ENCODE results near the gene PDGFRB. TPM values are rescaled to one million over a fixed set of nuclear protein-coding genes. Genes with fewer than 3 reads are reported as not detected.

Gene PDGFRB
- total RNA-seq, 1 donor from 2014 or later: 13.7 TPM

DNA sequence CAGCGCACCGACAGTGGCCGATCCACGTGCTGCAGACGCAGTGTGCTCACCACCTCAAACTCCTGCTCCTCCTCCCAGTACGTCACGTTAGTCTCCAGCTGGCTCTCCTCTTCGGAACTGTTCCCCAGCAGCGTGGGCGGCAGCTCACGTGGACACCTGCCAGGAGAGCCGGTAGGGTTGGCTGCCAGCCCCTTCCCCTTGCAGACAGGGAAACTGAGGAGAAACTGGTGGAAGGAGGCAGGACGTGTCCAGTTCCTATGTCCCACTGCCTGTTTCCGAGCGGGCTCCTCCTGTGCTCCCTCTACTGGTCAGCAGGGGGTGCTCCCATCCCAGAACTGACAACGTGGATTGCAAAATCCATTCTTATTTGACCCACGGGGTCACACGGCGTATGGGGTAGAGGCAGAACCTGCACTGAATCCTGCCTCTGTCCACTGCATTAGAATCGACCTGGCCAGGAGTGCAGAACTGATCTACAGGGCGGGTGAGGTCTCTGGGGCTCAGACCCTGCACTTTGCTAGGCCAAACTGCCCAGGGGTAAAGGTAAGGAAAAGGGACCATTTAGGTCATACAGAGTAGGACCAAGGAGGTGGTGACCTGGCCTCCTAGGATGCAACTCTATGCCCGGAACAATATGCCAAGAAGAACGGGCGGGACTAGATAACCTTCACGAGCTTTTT, 25.7 kb downstream of the PDGFRB start:
- peak; percentile 48 for DNase-seq

DNA sequence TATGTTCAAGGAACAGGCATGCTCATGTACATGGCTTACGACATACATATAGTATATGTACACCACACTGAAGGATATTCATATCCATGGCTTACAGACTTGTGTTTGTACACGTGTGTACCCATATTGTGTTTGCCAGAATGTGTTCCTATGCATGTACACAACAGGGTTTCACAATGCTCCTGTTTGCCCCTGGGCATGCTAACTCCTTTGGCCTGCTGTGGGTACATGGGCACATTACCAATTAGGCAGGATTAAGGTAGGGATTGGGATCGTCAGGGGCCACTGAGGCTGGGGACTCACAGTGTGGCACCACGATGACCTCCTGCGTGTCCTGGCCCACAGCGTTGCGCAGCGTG, 26.2 kb downstream of the PDGFRB start:
- no peak for DNase-seq

- no peak for DNase-seq
Observed at GRCh38 chr5:150126921-150127265, 28.8 kb downstream of the PDGFRB start.

GRCh38 chr5:150126199-150126920, 29.3 kb downstream of the PDGFRB start:
- no peak for DNase-seq

DNA sequence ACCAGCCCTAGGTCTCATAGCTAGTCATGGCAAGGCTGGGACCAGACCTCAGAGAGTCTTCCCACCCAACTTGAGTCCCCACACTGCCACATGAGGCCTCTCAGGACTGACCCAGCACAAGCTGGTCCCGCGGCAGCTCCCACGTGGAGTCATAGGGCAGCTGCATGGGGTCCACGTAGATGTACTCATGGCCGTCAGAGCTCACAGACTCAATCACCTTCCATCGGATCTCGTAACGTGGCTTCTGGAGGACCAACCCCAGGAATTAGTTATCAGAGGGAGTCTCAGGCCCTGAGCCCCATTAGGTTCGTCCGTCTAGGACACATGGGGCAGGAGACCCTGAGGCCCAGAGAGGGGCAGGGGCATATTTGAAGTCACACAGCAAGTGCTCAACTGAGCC, 30.3 kb downstream of the PDGFRB start:
- no peak for DNase-seq

DNA sequence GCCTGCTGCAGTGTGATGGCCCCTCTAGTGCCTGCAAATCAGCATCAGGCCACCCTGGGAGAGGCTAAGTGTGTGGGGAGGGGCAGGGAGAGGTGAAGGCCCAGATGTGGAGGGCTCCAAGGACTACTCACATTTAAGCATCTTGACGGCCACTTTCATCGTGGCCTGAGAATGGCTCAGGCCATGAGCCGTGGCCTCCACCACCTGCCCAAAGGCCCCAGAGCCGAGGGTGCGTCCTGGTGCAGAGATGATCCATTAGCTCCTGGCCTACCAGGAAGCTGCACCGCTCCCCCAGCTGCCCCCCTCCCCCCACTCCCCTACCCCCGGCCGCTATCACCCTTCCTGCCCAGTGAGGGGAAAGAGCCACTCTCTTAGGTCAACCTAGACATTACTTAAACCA, 31.0 kb downstream of the PDGFRB start:
- DNase-seq: no peak

DNA sequence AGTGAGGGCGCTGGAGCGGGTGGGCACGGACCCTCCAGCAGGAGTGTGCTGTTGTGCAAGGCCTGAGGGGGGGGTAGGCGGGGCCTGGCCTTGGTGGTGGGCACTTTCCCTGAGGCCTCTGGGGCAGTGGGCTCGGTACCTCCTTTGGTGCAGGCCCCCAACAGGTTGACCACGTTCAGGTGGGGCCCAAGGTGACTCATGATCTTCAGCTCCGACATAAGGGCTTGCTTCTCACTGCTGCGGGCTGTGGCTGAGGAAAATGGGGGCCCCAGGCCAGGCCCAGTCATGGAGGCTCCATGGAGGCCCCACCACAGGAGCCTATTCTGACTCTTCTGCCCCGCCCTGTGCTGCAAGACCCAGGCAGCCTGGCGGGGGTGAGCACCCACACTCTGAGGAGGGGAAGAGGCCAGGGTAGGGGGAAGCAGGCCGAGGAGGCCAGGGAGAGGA, 31.5 kb downstream of the PDGFRB start:
- no peak for DNase-seq

DNA sequence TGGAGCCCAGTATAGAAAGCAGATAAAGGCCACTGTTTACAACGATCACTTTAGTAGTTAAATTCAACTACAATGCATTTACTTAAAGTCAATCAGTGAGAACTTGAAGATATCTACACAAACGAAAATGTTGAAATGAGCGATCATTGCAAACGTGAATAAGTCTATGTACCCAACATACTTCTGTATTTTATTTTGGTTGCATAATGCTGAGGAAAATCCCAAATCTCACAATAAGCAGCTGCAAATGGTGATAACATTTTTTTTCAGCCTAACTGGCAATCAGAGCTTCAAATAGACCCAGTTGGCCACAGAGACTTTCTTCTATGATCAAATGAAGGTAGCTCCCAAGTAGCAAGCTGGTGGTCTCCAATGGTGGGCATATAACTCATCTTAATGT, 32.1 kb downstream of the PDGFRB start:
- DNase-seq: no peak

DNA sequence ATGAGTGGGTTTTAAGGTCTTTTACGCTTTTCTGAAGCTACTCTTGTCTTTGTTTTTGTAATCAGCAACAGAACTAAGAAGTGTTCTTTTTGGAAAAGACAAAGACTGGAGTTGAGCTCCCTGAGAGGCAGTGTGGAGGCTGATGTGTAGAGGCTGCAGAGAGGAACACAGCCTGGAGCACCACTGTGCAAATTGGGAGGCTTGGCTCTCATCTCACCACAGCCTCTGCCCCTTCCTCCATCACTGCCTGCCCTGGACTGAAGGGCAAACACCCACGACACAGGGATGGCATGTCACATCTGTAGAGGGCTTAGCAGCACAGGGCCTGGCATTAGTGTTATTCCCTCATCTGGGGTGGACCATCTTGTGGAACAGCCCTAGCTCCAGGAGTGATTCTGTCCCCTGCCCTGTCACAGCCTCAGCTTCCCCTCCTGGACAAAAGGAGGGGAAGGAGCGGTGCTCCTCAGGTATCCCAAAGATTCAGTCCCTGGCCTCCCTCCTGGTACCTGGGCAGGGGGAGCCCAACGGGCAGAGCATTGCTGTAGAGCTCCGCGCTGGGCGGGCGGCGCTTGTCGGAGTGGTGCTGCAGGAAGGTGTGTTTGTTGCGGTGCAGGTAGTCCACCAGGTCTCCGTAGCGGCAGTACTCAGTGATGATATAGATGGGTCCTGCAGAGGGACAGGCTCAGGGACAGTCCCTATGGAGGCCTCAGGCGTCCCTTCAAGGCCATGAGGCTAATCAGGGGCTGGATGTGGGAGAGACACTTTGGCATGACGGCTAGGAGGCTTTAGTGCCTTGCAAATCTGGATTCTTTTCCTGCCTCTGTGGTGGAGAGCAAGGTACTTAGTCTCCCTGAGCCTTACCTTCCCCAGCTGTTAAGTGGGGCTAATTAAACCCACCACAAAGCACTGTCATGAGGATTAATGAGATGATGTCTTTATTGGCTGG, 32.8 kb downstream of the PDGFRB start:
- DNase-seq: no peak

DNA sequence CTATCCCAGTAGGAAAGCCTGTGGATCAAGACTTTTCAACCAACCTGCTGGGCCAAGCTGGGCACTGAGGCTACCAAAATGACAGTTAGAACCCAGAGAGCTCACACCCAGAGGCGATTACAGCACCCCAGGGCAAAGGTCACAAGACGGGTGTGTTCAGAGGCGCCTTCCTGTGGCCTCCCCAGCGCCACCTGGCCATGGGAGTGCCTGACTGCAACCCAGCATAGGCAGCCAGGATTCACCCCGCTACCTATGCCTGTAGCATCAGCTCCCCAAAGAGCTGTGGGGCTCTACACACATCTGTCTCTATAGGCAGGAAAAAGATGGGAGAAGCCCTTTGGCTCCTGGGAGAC, 33.5 kb downstream of the PDGFRB start:
- no peak for DNase-seq

GRCh38 chr5:150121448-150122157, 34.0 kb downstream of the PDGFRB start:
- DNase-seq: no peak

- no peak for DNase-seq
Observed at GRCh38 chr5:150120617-150121447, 34.8 kb downstream of the PDGFRB start.

DNA sequence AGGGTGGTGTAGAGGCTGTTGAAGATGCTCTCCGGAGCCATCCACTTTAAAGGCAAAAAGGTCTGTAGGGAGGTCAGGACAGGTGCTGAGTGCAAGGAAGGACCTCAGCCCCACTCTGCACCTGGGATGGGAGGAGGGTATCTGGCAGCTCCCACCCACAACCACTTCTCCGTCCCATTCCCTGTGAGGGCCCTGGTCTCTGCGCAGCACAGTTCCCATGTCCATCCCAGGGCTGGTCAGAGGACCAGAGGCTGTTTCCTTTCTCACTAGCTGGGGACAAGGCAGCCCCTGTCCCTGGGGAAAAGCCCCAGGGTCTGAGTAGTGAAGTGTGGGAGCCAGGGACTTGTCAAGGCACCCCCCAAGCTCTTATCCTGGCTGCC, 35.6 kb downstream of the PDGFRB start:
- no peak for DNase-seq

GRCh38 chr5:150119421-150120061, 36.1 kb downstream of the PDGFRB start:
- DNase-seq: no peak

DNA sequence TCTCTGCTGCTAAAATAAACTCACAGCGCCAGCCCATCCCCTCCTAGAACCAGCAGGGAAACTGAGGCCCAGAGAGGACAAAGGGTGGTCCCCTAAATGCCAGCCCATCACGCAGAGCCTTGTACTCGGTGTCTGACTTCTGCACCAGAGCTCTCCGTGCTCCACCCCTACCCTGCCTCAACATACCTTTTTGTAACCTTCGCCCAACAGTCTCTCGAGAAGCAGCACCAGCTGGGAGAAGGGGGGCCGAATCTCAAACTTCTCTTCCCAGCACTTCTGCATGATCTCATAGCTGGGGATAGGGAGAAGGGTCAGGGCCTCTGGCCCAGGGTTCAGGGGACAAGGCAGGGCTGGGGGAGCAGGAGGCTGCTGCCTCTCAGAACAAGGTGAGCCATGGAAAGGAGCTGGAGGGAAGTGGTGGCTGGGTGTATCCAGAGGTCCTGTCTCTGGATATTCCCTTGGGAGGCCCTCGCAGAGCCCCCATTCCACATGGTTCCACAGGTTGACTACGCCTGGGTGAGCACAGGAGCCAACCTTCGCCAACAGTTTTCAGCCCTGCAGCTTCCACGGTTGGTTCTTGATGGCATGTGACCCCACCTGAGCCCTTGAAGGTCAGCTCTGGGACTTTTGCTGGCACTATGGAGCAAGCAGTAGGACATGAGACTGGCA, 37.0 kb downstream of the PDGFRB start:
- no peak for DNase-seq

GRCh38 chr5:150117945-150118560, 37.6 kb downstream of the PDGFRB start:
- no peak for DNase-seq

DNA sequence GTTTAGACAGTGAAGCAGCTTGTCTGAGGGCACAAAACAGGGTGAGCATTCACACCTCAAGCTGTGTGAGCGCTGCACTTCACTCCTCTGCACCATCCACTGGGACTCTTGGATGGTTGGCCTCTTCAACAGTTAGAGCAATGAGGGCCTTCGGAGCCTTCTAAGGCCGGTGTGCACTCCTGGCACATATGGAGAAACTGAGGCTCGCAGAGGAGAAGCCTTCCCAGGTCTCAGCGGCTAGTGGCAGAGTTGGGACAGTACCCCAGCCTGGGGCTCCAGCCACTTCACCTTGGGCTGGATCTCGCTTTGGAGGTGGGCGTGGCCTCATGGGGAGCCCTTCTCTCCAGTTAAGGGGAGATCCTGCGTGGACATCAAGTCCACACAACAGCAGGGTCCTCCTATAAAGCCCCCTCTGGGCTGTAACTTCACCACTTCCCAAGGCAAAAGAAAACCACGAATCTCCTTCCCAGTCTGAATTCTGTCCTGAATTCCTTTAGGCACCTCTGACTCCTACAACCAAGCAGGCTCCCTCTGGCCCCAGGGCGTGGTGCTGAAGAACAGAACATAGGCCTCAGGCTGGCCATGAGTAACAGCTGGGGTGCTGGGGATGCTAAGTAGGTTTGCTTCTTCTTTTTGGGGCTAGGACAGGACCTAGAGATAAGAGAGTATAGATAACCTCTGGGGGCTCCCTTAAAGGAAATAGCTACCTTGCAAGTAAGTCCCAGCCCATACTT, 38.8 kb downstream of the PDGFRB start:
- DNase-seq: no peak

DNA sequence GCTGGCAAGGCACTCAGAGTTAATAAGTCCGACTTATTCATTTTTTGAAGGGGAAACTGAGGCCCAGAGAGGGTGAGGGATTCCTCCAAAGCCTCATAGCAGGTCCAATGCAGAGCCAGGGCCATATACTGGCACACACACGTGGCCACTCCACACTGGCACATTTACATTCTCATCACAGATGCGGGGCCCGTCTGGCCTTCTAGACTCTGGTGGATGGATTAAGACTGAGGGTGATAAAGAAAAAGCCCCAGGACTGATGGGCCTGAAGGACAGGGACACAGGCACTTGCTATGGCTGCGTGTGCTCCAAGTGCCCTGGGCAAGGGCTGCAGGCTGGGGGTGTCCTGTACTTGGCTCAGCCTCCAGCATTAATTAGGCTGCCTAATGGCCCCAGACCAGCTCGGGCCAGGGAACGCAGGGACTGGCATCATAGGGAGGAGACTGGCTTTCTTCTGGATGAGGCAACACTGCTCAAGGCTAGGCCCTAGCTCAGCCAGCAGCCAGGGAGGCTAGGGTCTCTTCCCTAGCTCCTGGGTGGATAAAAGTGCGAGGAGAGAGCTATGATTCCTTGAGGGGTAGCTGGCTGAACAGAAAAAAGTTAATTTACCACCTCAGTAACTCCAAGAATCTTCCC, 40.8 kb downstream of the PDGFRB start:
- DNase-seq: no peak

DNA sequence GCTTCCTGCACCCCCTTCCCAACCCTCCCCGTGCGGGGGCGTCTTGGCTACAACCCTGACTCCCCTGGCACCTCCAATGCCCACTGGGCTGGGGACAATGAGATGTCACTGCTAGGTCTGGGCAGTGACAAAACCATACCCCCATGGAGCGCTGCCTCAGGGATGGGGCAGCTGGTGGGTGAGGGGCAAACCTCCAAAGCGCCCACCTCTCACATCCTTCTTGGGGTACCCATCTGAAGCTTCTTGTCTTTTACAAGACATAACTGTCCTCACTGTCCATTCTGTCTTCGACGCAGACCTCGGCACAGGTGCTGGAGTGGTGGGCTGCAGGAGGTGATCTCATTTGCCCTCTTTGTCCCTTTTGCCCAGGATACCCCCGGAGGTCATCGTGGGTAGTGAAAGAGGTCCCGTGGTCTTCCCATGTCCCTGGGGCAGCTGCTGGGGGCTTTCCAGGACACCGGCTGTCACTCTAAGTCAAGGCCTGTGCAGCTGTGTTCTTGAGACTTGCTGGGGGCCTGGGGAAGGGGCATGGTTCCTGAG, 41.5 kb downstream of the PDGFRB start:
- no peak for DNase-seq

Data from occipital lobe (tissue), 2 donors.